Mesodermal cell (in vitro differentiated cells): Measurements from ENCODE around the gene ORMDL2.

Experiments used
- H3K27ac ChIP-seq: 2 replicates; pipeline ENCODE4 v1.7.0; 2013; ENCODE audit warnings: mild to moderate bottlenecking, low read depth, low read length, moderate library complexity; ENCODE audit not compliant: severe bottlenecking
- H3K36me3 ChIP-seq: 2 replicates; pipeline ENCODE4 v1.7.1; 2013; ENCODE audit warnings: mild to moderate bottlenecking, low read length, moderate library complexity; ENCODE audit not compliant: control insufficient read depth, insufficient read depth
- H3K4me1 ChIP-seq: one replicate; pipeline ENCODE4 v1.7.1; 2013; ENCODE audit warnings: mild to moderate bottlenecking, low read length; ENCODE audit not compliant: insufficient read depth, control insufficient read depth, poor library complexity, severe bottlenecking
- H3K4me3 ChIP-seq: 2 replicates; pipeline ENCODE4 v1.7.0; 2013; ENCODE audit warnings: low read length, control low read depth, mild to moderate bottlenecking; ENCODE audit not compliant: insufficient read depth, poor library complexity, severe bottlenecking; ENCODE audit errors: extremely low read depth
- H3K9me3 ChIP-seq: 2 replicates; pipeline ENCODE4 v1.7.1; 2013; ENCODE audit warnings: mild to moderate bottlenecking, low read length, moderate library complexity; ENCODE audit not compliant: control insufficient read depth
- WGBS, 2 experiments: methylation state at CpG; one replicate each; pipeline ENCODE4 v1.1.5; 2013; ENCODE audit warnings: missing lambda C conversion rate in 2 of 2; ENCODE audit not compliant: insufficient coverage in 2 of 2; 5-methylcytosine and 5-hydroxymethylcytosine counted together

ORMDL2 gene

GRCh38 chr12:55842681-55843429 is 25.0 kb downstream of the ORMDL2 start, which contains the start of gene MMP19:
Gene MMP19 (minus strand): TSS chr12:55842936. CDS start chr12:55842830, 106 bp downstream.
- WGBS, 2 experiments: 46 to 49% methylated on average over 6 to 7 of the region's 10 CpGs
- peak within 1 kb of the TSS; percentile 16 for H3K27ac ChIP-seq
- peak within 1 kb of the TSS; percentile 34 for H3K4me3 ChIP-seq
- H3K9me3 ChIP-seq: no peaks in the 10 kb centered on the region
- H3K36me3 ChIP-seq: peaks cover 8% of the 10 kb centered on the region
- H3K4me1 ChIP-seq: peaks cover 21% of the 10 kb centered on the region

- Histone ChIP-seq H3K4me1 (peaks cover 21% of the 10 kb centered on the region), H3K9me3 (no peaks in the 10 kb centered on the region), H3K36me3 (peaks cover 8% of the 10 kb centered on the region), H3K4me3 (no peak overlapping the region), H3K27ac (peak overlapping the region; percentile 16)
- WGBS, 2 experiments: 89 to 97% methylated on average over 3 to 4 of the region's 4 CpGs
Observed at GRCh38 chr12:55843431-55843830, 25.6 kb downstream of the ORMDL2 start.

- Histone ChIP-seq H3K4me3 (no peak overlapping the region), H3K36me3 (peaks cover 8% of the 10 kb centered on the region), H3K27ac (no peak overlapping the region), H3K4me1 (peaks cover 21% of the 10 kb centered on the region), H3K9me3 (no peaks in the 10 kb centered on the region)
- 88% methylated on average over 1 of the region's 4 CpGs; no CpG with 5 or more reads in 1 of the 2 experiments for WGBS, 2 experiments
Observed at GRCh38 chr12:55844961-55845360, 27.1 kb downstream of the ORMDL2 start.

- H3K36me3 ChIP-seq: peaks cover 8% of the 10 kb centered on the region
- no peaks in the 10 kb centered on the region for H3K9me3 ChIP-seq
- no peak overlapping the region for H3K4me3 ChIP-seq
- 100% methylated on average over 1 to 2 of the region's 5 CpGs for WGBS, 2 experiments
- H3K4me1 ChIP-seq: peaks cover 24% of the 10 kb centered on the region
- no peak overlapping the region for H3K27ac ChIP-seq
Observed at GRCh38 chr12:55845361-55845760, 27.5 kb downstream of the ORMDL2 start.

GRCh38 chr12:55845785-55846496 is 28.1 kb downstream of the ORMDL2 start:
- WGBS, 2 experiments: 91 to 93% methylated on average over 3 to 5 of the region's 7 CpGs
- Histone ChIP-seq H3K9me3 (no peaks in the 10 kb centered on the region), H3K4me1 (peaks cover 30% of the 10 kb centered on the region), H3K36me3 (peaks cover 3% of the 10 kb centered on the region), H3K4me3 (no peak overlapping the region), H3K27ac (no peak overlapping the region)

GRCh38 chr12:55847033-55847432 is 29.2 kb downstream of the ORMDL2 start:
- no peaks in the 10 kb centered on the region for H3K9me3 ChIP-seq
- no CpG with 5 or more reads among the region's 3 CpGs for WGBS, 2 experiments
- H3K36me3 ChIP-seq: no peaks in the 10 kb centered on the region
- H3K27ac ChIP-seq: peak overlapping the region; percentile 89
- no peak overlapping the region for H3K4me3 ChIP-seq
- H3K4me1 ChIP-seq: peaks cover 35% of the 10 kb centered on the region

GRCh38 chr12:55847603-55848291 is 29.9 kb downstream of the ORMDL2 start:
- Histone ChIP-seq H3K4me1 (peaks cover 30% of the 10 kb centered on the region), H3K9me3 (no peaks in the 10 kb centered on the region), H3K4me3 (no peak overlapping the region), H3K27ac (peak overlapping the region; percentile 89), H3K36me3 (no peaks in the 10 kb centered on the region)
- WGBS, 2 experiments: 79 to 85% methylated on average over 2 to 4 of the region's 6 CpGs

GRCh38 chr12:55849616-55850343 is 31.9 kb downstream of the ORMDL2 start:
- Histone ChIP-seq H3K36me3 (no peaks in the 10 kb centered on the region), H3K9me3 (no peaks in the 10 kb centered on the region), H3K27ac (no peak overlapping the region), H3K4me1 (peaks cover 30% of the 10 kb centered on the region), H3K4me3 (no peak overlapping the region)
- WGBS, 2 experiments: 89 to 93% methylated on average over 3 to 5 of the region's 7 CpGs

GRCh38 chr12:55850401-55850800 is 32.6 kb downstream of the ORMDL2 start:
- no peaks in the 10 kb centered on the region for H3K9me3 ChIP-seq
- no CpG with 5 or more reads among the region's 1 CpG for WGBS, 2 experiments
- H3K36me3 ChIP-seq: no peaks in the 10 kb centered on the region
- H3K27ac ChIP-seq: no peak overlapping the region
- H3K4me3 ChIP-seq: no peak overlapping the region
- peaks cover 30% of the 10 kb centered on the region for H3K4me1 ChIP-seq

GRCh38 chr12:55850893-55851292 is 33.1 kb downstream of the ORMDL2 start:
- Histone ChIP-seq H3K4me3 (no peak overlapping the region), H3K4me1 (peaks cover 30% of the 10 kb centered on the region), H3K9me3 (no peaks in the 10 kb centered on the region), H3K36me3 (no peaks in the 10 kb centered on the region), H3K27ac (no peak overlapping the region)
- 87 to 92% methylated on average over 2 to 3 of the region's 3 CpGs for WGBS, 2 experiments
